OCI-LY3 (cell line): Measurements from ENCODE around the gene DEFB114.

Experiments
- EZH2phosphoT487 ChIP-seq: fragments of 200-600 bp; shearing (Covaris generic); IDR thresholded peaks from 2 replicates; pipeline ENCODE4 v1.6.1; 2018; ENCODE audit warnings: antibody characterized with exemption, mixed run types, low read depth
- TF ChIP-seq, protein P1 (sequence below): fragments of 200-600, 300-600 bp; sonication (generic); IDR thresholded peaks from 2 replicates; pipeline ENCODE4 v1.5.1; 2014; ENCODE audit warnings: antibody characterized with exemption, low read length, low read depth

DNA sequence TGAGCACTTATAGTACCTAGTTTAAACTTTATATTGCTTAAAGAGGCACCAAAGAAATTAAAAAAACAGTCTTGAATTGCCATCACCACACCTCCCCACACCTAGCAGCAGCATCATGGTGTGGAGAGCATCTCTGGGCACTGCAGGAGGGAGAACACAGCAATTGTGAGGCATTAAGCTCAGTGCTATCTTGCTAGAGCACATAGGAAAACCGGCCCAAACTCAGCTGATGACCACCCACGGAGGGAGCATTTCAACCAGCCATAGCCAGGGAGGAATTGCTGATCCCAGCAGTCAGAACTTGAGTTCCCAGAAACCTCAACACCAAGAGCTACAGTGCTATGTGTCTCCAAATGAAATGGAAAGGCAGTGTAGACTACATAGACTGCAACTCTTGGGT is 24.9 kb upstream of the DEFB114 start:
- TF ChIP-seq, protein P1, sequence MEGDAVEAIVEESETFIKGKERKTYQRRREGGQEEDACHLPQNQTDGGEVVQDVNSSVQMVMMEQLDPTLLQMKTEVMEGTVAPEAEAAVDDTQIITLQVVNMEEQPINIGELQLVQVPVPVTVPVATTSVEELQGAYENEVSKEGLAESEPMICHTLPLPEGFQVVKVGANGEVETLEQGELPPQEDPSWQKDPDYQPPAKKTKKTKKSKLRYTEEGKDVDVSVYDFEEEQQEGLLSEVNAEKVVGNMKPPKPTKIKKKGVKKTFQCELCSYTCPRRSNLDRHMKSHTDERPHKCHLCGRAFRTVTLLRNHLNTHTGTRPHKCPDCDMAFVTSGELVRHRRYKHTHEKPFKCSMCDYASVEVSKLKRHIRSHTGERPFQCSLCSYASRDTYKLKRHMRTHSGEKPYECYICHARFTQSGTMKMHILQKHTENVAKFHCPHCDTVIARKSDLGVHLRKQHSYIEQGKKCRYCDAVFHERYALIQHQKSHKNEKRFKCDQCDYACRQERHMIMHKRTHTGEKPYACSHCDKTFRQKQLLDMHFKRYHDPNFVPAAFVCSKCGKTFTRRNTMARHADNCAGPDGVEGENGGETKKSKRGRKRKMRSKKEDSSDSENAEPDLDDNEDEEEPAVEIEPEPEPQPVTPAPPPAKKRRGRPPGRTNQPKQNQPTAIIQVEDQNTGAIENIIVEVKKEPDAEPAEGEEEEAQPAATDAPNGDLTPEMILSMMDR, result no peak
- TF ChIP-seq EZH2phosphoT487, result no peak
